Liver (tissue), 9 donors: Measurements from ENCODE around the gene CACNA1B. TPM values are rescaled to one million over a fixed set of nuclear protein-coding genes. Genes with fewer than 3 reads are reported as not detected.

Experiments used
- DNase-seq: peaks from one replicate; pipeline ENCODE4 v3.0.0-alpha.2; 2017; ENCODE audit warnings: low spot score
- H3K27ac ChIP-seq, 2 donors: one replicate each; pipeline ENCODE4 v1.7.0; 2013; ENCODE audit warnings: inconsistent platforms in 2 of 2, low read length in 2 of 2, control low read depth in 1 of 2, low read depth in 1 of 2, mild to moderate bottlenecking in 1 of 2
- H3K27me3 ChIP-seq, 4 donors: one replicate each; pipeline versions ENCODE4 v1.6.1 to v1.7.0; 2013; ENCODE audit warnings: low read length in 3 of 4, inconsistent platforms in 1 of 4, mild to moderate bottlenecking in 1 of 4, moderate library complexity in 1 of 4; ENCODE audit not compliant: control insufficient read depth in 4 of 4, insufficient read depth in 4 of 4
- H3K36me3 ChIP-seq, 4 donors: one replicate each; pipeline versions ENCODE4 v1.6.1 to v1.7.0; 2013; ENCODE audit warnings: low read length in 3 of 4, mild to moderate bottlenecking in 3 of 4, low read depth in 1 of 4, moderate library complexity in 1 of 4; ENCODE audit not compliant: control insufficient read depth in 4 of 4, insufficient read depth in 3 of 4
- H3K4me1 ChIP-seq, 4 donors: one replicate each; pipeline versions ENCODE4 v1.6.1 to v1.7.0; 2013; ENCODE audit warnings: low read length in 3 of 4, mild to moderate bottlenecking in 3 of 4, moderate library complexity in 1 of 4; ENCODE audit not compliant: control insufficient read depth in 4 of 4, insufficient read depth in 4 of 4
- H3K4me3 ChIP-seq, 3 donors: one replicate each; pipeline versions ENCODE4 v1.6.1 to v1.7.0; 2013; ENCODE audit warnings: low read length in 3 of 3, control low read depth in 1 of 3, low read depth in 1 of 3, mild to moderate bottlenecking in 1 of 3
- H3K9ac ChIP-seq, 2 donors: one replicate each; pipeline ENCODE4 v1.7.0; 2013; ENCODE audit warnings: low read length in 2 of 2, mild to moderate bottlenecking in 2 of 2, moderate library complexity in 2 of 2, control low read depth in 1 of 2, low read depth in 1 of 2
- H3K9me3 ChIP-seq, 4 donors: one replicate each; pipeline versions ENCODE4 v1.6.1 to v1.7.0; 2013; ENCODE audit warnings: low read length in 3 of 4; ENCODE audit not compliant: control insufficient read depth in 4 of 4
- ATF3 ChIP-seq: IDR thresholded peaks from 2 replicates; pipeline ENCODE4 v1.6.1; 2016; ENCODE audit warnings: antibody characterized with exemption
- CTCF ChIP-seq: fragments of 150-350 bp; IDR thresholded peaks from 2 replicates; pipeline ENCODE4 v1.5.1; 2017; ENCODE audit warnings: improper control_type of control experiment, low read depth, low read length; ENCODE audit not compliant: missing input control
- EGR1 ChIP-seq, 2 donors: IDR thresholded peaks; 2 replicates each; pipeline ENCODE4 v1.6.1; 2016 to 2018; ENCODE audit warnings: antibody characterized with exemption in 2 of 2, low read depth in 2 of 2
- FOXA1 ChIP-seq: IDR thresholded peaks from 2 replicates; pipeline ENCODE4 v1.6.1; 2016; ENCODE audit warnings: antibody characterized with exemption
- FOXA2 ChIP-seq: IDR thresholded peaks from 2 replicates; pipeline ENCODE4 v1.6.1; 2016; ENCODE audit warnings: antibody characterized with exemption
- GABPA ChIP-seq, 2 donors: IDR thresholded peaks in 1 of 2; conservative IDR thresholded peaks in 1 of 2; 2 replicates each; pipeline ENCODE4 v1.6.1; 2016; ENCODE audit warnings: antibody characterized with exemption in 2 of 2, mild to moderate bottlenecking in 1 of 2, moderate library complexity in 1 of 2
- HNF4A ChIP-seq, 2 donors: conservative IDR thresholded peaks; 2 replicates each; pipeline ENCODE4 v1.6.1; 2016; ENCODE audit warnings: antibody characterized with exemption in 2 of 2, mild to moderate bottlenecking in 2 of 2
- JUND ChIP-seq, 2 donors: IDR thresholded peaks; 2 replicates each; pipeline ENCODE4 v1.6.1; 2016; ENCODE audit warnings: antibody characterized with exemption in 2 of 2
- MAX ChIP-seq: IDR thresholded peaks from 2 replicates; pipeline ENCODE4 v1.6.1; 2016; ENCODE audit warnings: antibody characterized with exemption
- NR2F2 ChIP-seq: IDR thresholded peaks from 2 replicates; pipeline ENCODE4 v1.6.1; 2016; ENCODE audit warnings: antibody characterized with exemption
- RAD21 ChIP-seq, 2 donors: IDR thresholded peaks; 2 replicates each; pipeline ENCODE4 v1.6.1; 2016; ENCODE audit warnings: antibody characterized with exemption in 2 of 2, mild to moderate bottlenecking in 2 of 2
- REST ChIP-seq: IDR thresholded peaks from 2 replicates; pipeline ENCODE4 v1.6.1; 2016; ENCODE audit warnings: antibody characterized with exemption, mild to moderate bottlenecking
- RXRA ChIP-seq, 2 donors: IDR thresholded peaks; 2 replicates each; pipeline ENCODE4 v1.6.1; 2017 to 2018; ENCODE audit warnings: antibody characterized with exemption in 2 of 2, mild to moderate bottlenecking in 1 of 2
- SP1 ChIP-seq: IDR thresholded peaks from 2 replicates; pipeline ENCODE4 v1.6.1; 2018; ENCODE audit warnings: antibody characterized with exemption, mild to moderate bottlenecking
- TAF1 ChIP-seq: conservative IDR thresholded peaks from 2 replicates; pipeline ENCODE4 v1.6.1; 2016; ENCODE audit warnings: antibody characterized with exemption, mild to moderate bottlenecking
- YY1 ChIP-seq: IDR thresholded peaks from 2 replicates; pipeline ENCODE4 v1.6.1; 2016; ENCODE audit warnings: antibody characterized with exemption, mild to moderate bottlenecking
- ZBTB33 ChIP-seq: IDR thresholded peaks from 2 replicates; pipeline ENCODE4 v1.6.1; 2016; ENCODE audit warnings: antibody characterized with exemption
- WGBS: extraction: QIAGEN DNeasy Blood & Tissue Kit; methylation state at CpG from one replicate; pipeline ENCODE4 v1.1.7; 2013; 5-methylcytosine and 5-hydroxymethylcytosine counted together
- polyA plus RNA-seq, 2 donors: library from polyadenylated mRNA; stranded (reverse) in 1 of 2; unstranded in 1 of 2; fragments of 200-250 nt in 1 of 2; fragments of >200 nt in 1 of 2; fragmentation: Nextera tagmentation in 1 of 2; extraction: Ambion mirVana in 1 of 2; gene quantifications; one replicate each; pipeline versions ENCODE4 v1.2.1 to v1.2.3, GENCODE V29; 2013 to 2015
- total RNA-seq, 2 donors: library from RNA; depleted of rRNA; stranded (reverse); fragments of >200 nt; gene quantifications; one replicate each; pipeline ENCODE4 v1.2.3, GENCODE V29; 2014
- donor health status: healthy.
- donor health status: healthy.
- donor health status: healthy.
- donor health status: healthy.
- donor health status: healthy.

Gene CACNA1B
- total and polyA plus RNA-seq, 4 donors: under 0.01 to 0.05 TPM; not detected in 2

GRCh38 chr9:137988701-137989100, 111.1 kb downstream of the CACNA1B start:
- H3K4me3 ChIP-seq: no peak overlapping the region
- no peaks in the 10 kb centered on the region for H3K4me1 ChIP-seq
- no peak overlapping the region for H3K9ac ChIP-seq
- TF ChIP-seq RXRA (IDR thresholded peaks at IDR 0.05) (no peak), TAF1 (no peak), ATF3 (no peak), HNF4A (conservative IDR thresholded peaks at IDR 0.05) (no peak), EGR1 (IDR thresholded peaks at IDR 0.05; ENCODE audit: low read depth in 2 of 2) (no peak), YY1 (no peak), FOXA2 (no peak), CTCF (no peak), GABPA (IDR thresholded peaks at IDR 0.05 in 1 of 2, conservative IDR thresholded peaks at IDR 0.05 in 1 of 2) (no peak), JUND (IDR thresholded peaks at IDR 0.05) (no peak), NR2F2 (no peak), RAD21 (IDR thresholded peaks at IDR 0.05) (no peak), REST (no peak), ZBTB33 (no peak), MAX (no peak), SP1 (no peak), FOXA1 (no peak)
- DNase-seq: no peak
- no peaks in the 10 kb centered on the region for H3K9me3 ChIP-seq
- WGBS: 95% methylated on average over 1 of the region's 1 CpG
- H3K36me3 ChIP-seq: no peaks in the 10 kb centered on the region
- no peaks in the 10 kb centered on the region for H3K27me3 ChIP-seq
- no peak overlapping the region for H3K27ac ChIP-seq

- Histone ChIP-seq H3K36me3 (no peaks in the 10 kb centered on the region), H3K27ac (no peak overlapping the region), H3K27me3 (no peaks in the 10 kb centered on the region), H3K9me3 (no peaks in the 10 kb centered on the region), H3K9ac (no peak overlapping the region), H3K4me1 (no peaks in the 10 kb centered on the region), H3K4me3 (no peak overlapping the region)
- TF ChIP-seq MAX (no peak), RXRA (IDR thresholded peaks at IDR 0.05) (no peak), ATF3 (no peak), REST (no peak), RAD21 (IDR thresholded peaks at IDR 0.05) (no peak), FOXA1 (no peak), EGR1 (IDR thresholded peaks at IDR 0.05; ENCODE audit: low read depth in 2 of 2) (no peak), YY1 (no peak), TAF1 (no peak), HNF4A (conservative IDR thresholded peaks at IDR 0.05) (no peak), SP1 (no peak), FOXA2 (no peak)
- WGBS: 87% methylated on average over 7 of the region's 7 CpGs
- no peak for DNase-seq
Observed at GRCh38 chr9:137989156-137989555, 111.6 kb downstream of the CACNA1B start.
